HG03103 (cell line): ENCODE results near the gene FRMPD4.
A peak's percentile ranks its signal among the peaks of the same experiment; 100 is the strongest.
"Not testable (repeated sequence)": the region's sequence is repeated elsewhere in the genome, so short reads cannot be mapped to it uniquely, and the experiment has no call there.

Experiments
- ATAC-seq: cut with Tn5 transposase; IDR thresholded peaks from one replicate; pipeline ENCODE4 v1.9.1; 2021; ENCODE audit warnings: low read depth; ENCODE audit not compliant: unreplicated experiment

Gene FRMPD4

GRCh38 chrX:12494400-12495138, 356.3 kb downstream of the FRMPD4 start:
- ATAC-seq = no peak

- ATAC-seq = no peak
These were observed 358.1 kb downstream of the FRMPD4 start for GRCh38 chrX:12496343-12496742.

GRCh38 chrX:12497832-12498591, 359.7 kb downstream of the FRMPD4 start:
- ATAC-seq = peak; percentile 61

- no peak for ATAC-seq
These were observed 366.9 kb downstream of the FRMPD4 start for GRCh38 chrX:12505127-12505526.

- not testable (repeated sequence) for ATAC-seq
These were observed 377.1 kb downstream of the FRMPD4 start for GRCh38 chrX:12515384-12515783.

- no peak for ATAC-seq
These were observed 388.0 kb downstream of the FRMPD4 start for GRCh38 chrX:12526306-12526705.

- ATAC-seq = not testable (repeated sequence)
These were observed 399.8 kb downstream of the FRMPD4 start for GRCh38 chrX:12538096-12538495.

GRCh38 chrX:12542251-12542650, 404.0 kb downstream of the FRMPD4 start:
- not testable (repeated sequence) for ATAC-seq

- no peak for ATAC-seq
These were observed 410.1 kb downstream of the FRMPD4 start for GRCh38 chrX:12548341-12548740.

- ATAC-seq = no peak
These were observed 410.5 kb downstream of the FRMPD4 start for GRCh38 chrX:12548746-12549145.

- ATAC-seq = no peak
These were observed 415.9 kb downstream of the FRMPD4 start for GRCh38 chrX:12554206-12554605.

- ATAC-seq = no peak
These were observed 424.8 kb downstream of the FRMPD4 start for GRCh38 chrX:12563121-12563520.

GRCh38 chrX:12564221-12564620, 425.9 kb downstream of the FRMPD4 start:
- no peak for ATAC-seq

GRCh38 chrX:12567857-12568256, 429.6 kb downstream of the FRMPD4 start:
- no peak for ATAC-seq

- ATAC-seq = no peak
These were observed 432.7 kb downstream of the FRMPD4 start for GRCh38 chrX:12570859-12571501.

GRCh38 chrX:12579311-12579710, 441.0 kb downstream of the FRMPD4 start:
- ATAC-seq = no peak

- ATAC-seq = no peak
These were observed 442.3 kb downstream of the FRMPD4 start for GRCh38 chrX:12580548-12580947.

- no peak for ATAC-seq
These were observed 443.3 kb downstream of the FRMPD4 start for GRCh38 chrX:12581546-12581945.

GRCh38 chrX:12582649-12583048, 444.4 kb downstream of the FRMPD4 start:
- ATAC-seq = no peak

- no peak for ATAC-seq
These were observed 445.3 kb downstream of the FRMPD4 start for GRCh38 chrX:12583543-12583942.

- ATAC-seq = no peak
These were observed 457.4 kb downstream of the FRMPD4 start for GRCh38 chrX:12595720-12596119.
